Islet of Langerhans (tissue), 1 donor: Measurements from ENCODE around the gene KDM4C.
"Not testable (repeated sequence)": the region's sequence is repeated elsewhere in the genome, so short reads cannot be mapped to it uniquely, and the experiment has no call there.

Experiments used
- FAIRE-seq: peaks from one replicate; lab custom pipeline; 2011; peaks lifted over from hg19 to GRCh38; lab: Jason Lieb, UNC

The KDM4C gene

DNA sequence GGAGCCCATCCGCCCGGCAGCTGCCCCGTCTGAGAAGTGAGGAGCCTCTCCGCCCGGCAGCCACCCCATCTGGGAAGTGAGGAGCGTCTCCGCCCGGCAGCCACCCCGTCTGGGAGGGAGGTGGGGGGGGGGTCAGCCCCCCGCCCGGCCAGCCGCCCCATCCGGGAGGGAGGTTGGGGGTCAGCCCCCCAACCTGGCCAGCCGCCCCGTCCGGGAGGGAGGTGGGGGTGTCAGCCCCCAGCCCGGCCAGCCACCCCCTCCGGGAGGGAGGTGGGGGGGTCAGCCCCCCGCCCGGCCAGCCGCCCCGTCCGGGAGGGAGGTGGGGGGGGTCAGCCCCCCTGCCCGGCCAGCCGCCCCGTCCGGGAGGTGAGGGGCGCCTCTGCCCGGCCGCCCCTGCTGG lies 49.9 kb downstream of the KDM4C start:
- not testable (repeated sequence) for FAIRE-seq

- peak; percentile 45 for FAIRE-seq
Observed at GRCh38 chr9:6811436-6811835, 53.7 kb downstream of the KDM4C start.

DNA sequence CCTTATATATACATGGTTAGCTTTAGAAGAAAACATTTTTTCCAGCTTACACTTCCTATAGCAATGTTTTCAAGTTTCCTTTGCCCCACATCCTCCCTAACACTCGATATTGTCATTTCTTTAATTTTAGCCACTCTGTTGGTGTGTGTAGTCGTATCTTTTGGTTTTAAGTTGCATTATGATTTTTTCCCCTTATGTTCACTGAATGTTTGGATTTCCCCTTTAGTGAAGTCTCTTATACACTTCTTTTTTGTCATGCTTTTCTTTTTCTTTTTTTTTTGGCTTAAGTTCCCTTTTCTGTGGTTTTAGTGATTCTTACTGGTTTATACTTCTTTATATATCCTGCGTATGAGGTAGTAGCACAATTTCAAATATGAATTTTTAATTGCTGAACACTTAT lies 58.8 kb downstream of the KDM4C start:
- FAIRE-seq: no peak

DNA sequence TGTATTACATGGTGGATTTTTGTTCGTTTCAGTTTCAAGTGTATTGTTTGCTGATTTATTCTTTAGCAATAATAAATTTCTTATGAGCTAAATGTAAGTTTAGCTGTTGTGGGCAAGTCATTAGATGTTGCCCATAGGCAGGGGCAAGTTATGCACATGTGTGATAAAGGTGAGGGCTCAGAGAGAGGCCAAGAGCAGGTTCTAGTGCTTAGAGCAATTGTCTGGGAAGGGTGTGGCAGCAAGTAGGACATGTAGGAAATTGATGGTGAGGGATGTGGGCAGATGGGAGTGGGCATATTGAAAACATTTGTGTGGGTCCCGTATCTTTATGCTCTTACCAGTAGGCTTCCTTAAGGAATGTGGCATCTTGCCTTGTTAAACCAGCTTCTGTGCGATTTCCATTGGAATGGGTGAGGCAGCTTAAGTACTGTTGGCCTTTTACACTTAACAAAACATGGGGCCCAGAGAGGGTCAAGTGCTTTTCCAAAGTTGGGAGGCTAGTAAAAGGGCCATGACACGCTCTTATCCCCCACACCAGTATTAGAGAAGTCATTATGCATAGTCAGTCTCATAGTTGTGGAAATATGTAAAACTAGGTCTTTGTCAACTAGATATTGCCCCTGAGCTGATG lies 60.6 kb downstream of the KDM4C start:
- no peak for FAIRE-seq

DNA sequence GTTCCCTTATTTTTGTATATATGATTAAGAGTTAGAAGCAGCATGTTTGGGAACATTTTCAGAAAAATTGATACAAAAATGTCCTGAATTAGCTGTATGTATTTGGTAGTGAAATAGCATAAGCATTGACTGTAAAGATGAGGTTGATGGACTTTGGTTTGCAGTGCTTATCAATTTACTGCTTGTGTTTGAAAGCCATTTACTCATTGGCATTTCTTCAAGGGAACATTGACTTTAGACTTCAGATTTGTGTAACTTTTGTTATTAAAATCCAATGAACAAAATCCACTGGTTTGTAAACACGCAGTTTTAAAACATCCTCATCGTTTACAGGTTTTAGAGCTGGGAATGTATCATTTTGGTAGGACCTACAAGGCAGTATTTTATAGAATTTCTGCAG lies 61.3 kb downstream of the KDM4C start:
- FAIRE-seq: no peak

- FAIRE-seq: no peak
Observed at GRCh38 chr9:6819529-6819928, 61.8 kb downstream of the KDM4C start.

GRCh38 chr9:6822696-6823095 lies 64.9 kb downstream of the KDM4C start:
- no peak for FAIRE-seq

DNA sequence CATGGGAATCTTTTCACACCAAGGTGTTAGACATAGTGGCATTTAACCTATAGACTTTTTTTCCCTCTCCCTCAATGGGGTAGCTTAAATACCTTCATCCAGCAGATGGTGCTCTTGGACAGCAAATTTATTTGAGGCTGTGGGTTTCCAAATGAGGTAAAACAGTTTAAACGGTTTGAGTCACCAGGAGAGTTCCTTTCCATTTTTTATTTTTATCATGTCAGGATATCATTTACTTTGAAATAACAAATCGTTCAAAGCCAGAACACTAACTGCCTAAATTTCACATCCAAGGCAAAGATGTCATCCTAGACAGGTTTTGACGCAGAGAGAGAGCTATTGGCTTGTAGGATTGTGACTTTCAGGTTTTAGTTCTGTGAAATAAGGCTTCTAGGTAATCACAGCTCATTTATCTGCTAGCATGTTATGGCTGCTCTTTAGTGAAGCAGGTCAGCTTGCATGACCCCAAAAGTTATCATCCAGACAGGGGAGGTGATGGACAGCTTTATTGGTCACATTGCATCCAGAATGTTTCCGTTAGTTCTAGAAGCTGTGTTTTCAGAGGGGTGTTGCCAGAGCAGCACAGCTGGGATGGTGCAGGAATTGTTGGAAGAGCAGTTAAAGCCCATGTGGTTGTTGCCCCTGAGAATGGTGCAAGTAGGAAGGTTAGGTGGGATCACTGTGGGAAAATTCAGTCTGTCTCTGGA lies 69.8 kb downstream of the KDM4C start:
- FAIRE-seq: peak; percentile 76

DNA sequence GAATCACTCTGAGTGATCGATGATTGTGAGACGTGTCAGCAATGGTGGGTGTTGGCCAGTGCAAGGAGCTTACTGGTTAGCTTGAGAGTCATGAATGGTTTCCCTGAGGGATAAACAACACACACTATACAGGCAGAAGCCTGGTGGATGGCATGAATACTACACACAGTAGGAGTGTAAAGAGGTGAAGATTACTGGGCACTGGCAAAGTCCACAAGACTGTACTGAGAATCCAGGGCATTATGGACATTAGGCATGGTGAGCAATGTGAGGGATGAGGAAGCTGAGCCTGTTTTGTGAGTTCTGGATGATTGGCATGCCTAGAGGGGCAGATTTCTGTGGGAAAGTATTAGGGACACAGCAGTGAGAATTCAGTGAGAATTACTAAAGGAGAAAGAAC lies 71.3 kb downstream of the KDM4C start:
- no peak for FAIRE-seq

DNA sequence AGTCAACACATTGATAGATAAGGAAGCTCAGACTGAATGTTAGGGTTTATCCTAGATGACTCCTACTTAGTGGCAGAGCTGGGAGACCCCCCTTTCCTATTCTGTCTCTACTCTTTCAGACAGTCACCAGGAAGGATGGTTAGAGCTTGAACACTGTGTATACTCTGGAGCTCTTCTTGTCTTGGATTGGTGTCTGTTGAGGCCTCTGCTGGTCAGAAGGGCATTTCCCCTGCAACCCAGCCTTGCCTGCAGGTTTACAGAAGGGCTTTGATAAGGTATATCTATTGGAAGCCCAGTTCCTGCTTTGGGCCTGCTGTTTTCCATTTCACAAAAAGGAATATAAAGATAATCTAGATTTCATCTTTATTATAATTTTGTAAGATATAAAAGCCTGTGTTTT lies 71.8 kb downstream of the KDM4C start:
- FAIRE-seq: no peak

GRCh38 chr9:6833518-6834192 lies 75.9 kb downstream of the KDM4C start:
- FAIRE-seq: no peak

DNA sequence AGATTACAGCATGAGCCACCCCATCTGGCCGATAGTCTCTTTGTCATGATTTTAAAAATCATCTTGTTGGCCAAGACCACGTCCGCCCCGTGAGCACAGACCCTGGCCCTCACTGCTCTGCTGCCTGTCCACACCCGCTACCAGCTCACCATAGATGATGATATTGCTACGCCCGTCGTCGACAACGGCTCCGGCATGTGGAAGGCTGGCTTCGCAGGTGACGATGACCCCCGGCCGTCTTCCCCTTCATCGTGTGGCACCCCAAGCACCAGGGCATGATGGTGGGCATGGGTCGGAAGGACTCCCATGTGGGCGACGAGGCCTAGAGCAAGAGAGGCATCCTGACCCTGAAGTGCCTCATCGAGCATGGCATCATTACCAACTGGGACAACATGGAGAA lies 76.5 kb downstream of the KDM4C start:
- FAIRE-seq: no peak

- FAIRE-seq: no peak
Observed at GRCh38 chr9:6838158-6838557, 80.4 kb downstream of the KDM4C start.

GRCh38 chr9:6842584-6842947 lies 84.8 kb downstream of the KDM4C start:
- FAIRE-seq: no peak

DNA sequence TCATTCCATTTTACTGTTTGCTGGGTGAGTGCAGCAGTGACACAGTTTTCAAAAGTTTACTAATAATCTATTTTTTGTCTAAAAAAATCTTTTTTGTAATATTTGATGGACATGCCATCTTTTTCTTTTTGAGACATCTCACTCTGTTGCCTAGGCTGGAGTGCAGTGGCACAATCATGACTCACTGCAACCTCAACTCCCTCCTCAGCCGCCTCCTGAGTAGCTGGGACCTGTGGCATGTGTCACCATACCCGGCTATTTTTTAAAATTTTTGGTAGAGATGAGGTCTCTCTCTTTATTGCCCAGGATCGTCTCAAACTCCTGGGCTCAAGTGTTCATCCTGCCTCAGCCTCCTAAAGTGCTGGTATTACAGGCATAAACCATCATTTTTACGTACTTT lies 86.0 kb downstream of the KDM4C start:
- FAIRE-seq: no peak

GRCh38 chr9:6844267-6844666 lies 86.5 kb downstream of the KDM4C start:
- FAIRE-seq: no peak

DNA sequence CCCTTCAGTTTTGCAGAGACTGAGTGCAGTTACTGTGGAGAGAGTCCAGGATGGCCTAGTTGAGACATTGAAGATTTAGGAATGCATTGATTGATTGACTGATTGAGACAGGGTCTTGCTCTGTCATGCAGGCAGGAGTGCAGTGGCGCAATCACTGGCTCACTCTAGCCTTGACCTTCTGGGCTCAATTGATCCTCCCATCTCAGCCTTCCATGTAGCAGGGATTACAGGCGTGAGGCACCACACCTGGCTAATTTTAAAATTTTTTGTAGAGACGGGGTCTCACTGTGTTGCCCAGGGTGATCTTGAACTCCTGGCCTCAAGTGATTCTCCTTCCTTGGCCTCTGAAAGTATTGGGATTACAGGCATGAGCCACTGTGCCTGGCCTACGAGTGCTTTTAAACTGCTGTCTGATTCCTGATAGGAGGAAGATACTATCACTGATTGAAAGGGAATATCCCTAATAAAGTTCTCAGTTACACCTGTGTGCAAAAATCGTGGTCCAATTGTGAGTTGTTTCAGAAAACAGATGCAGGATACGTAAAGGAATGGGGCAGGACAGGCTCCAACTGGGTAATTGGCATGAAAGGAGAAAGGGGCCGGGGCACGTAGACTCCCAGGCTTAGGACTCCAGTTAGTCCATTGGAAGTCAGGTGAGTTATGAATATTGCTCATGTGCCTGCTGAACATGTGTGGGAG lies 87.5 kb downstream of the KDM4C start:
- FAIRE-seq: no peak

- FAIRE-seq: no peak
Observed at GRCh38 chr9:6845880-6846279, 88.1 kb downstream of the KDM4C start.

DNA sequence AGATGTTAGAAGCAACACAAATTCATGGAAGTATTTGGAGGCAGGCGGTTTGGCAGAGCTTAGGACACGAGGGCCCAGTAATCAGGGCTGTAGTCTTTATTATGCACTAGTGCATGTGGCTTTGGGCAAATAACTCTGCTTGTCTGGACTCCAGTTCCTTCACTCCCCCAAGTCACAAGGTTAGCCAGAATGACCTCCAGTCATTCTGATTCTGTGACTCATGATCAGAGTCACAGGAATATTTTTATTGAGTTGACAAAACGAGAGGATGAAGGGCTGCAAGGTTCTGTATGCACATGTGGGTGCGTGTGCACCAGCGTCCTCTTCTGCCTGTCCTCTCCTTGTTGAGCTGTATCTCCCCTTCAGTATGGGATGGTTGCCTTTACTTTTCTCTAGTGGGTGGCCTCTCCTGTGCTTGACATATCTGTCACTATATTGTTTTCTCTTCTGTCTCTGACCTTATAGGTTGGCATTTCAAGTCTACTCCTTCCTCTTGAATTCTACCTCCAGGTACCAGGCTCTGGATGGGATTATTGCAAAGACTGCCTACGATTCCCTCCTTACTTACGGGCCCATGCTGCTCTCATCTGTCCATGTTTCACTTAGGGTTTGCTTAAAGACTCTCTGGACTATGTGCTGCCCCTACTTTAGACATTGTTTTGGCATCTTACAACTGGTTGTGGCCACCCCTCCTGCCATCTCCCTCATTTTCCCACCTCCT lies 94.6 kb downstream of the KDM4C start:
- no peak for FAIRE-seq

GRCh38 chr9:6855860-6856259 lies 98.1 kb downstream of the KDM4C start:
- FAIRE-seq: no peak

DNA sequence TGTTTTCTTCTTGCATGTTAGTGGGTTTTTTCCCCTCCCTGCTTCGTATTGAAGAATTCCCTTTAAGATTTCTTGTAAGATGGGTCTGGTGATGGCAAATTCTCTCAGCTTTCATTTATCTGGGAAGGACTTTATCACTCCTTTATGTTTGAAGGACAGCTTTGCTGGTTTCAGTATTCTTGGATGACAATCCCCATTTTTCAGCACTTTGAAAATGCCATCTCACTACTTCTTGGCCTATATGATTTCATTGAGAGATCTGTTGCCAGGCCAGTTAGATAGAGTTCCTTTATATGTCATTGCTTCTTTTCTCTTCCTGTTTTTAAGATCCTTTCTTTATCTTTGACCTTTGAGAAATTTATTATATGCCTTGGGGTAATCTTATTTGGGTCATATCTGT lies 106.3 kb downstream of the KDM4C start:
- no peak for FAIRE-seq
